HepG2 (cell line): ENCODE measurements around the gene ENPP7. TPM values are rescaled to one million over a fixed set of nuclear protein-coding genes. Genes with fewer than 3 reads are reported as not detected.

Source experiments
- MTA1 ChIP-seq: sonication (generic); formaldehyde crosslinking; IDR thresholded peaks from 2 replicates; pipeline ENCODE4 v1.4.0; 2020; ENCODE audit warnings: missing genetic modification reagents, mild to moderate bottlenecking, borderline replicate concordance
- ZNF44 ChIP-seq: sonication (generic); formaldehyde crosslinking; IDR thresholded peaks from 2 replicates; pipeline ENCODE4 v1.5.1; 2020; ENCODE audit warnings: mild to moderate bottlenecking, missing genetic modification reagents
- polyA plus RNA-seq, 8 experiments: library from polyadenylated mRNA; depleted of rRNA in 3 of 8; stranded (reverse) in 7 of 8; unstranded in 1 of 8; fragments of >200 nt; fragmentation: Illumina TruSeq in 4 of 8; extraction: Trizol in 4 of 8; gene quantifications; 2 replicates each; pipeline versions ENCODE4 v1.2.1 to v1.2.3, GENCODE V29; 2011 to 2016; ENCODE audit warnings: low read depth in 4 of 8, missing spikeins in 1 of 8, mixed read lengths in 1 of 8; ENCODE audit not compliant: insufficient read depth in 1 of 8
- total RNA-seq, 5 experiments: library from RNA; depleted of rRNA; stranded (reverse); fragments of >200 nt; fragmentation: Illumina TruSeq; extraction: Trizol; gene quantifications; 2 replicates each; pipeline ENCODE4 v1.2.3, GENCODE V29; 2016; ENCODE audit warnings: low read depth in 1 of 5
- TF ChIP-seq, protein P1 (sequence below): sonication (generic); formaldehyde crosslinking; IDR thresholded peaks from 2 replicates; pipeline ENCODE4 v1.4.0; 2020; ENCODE audit warnings: mild to moderate bottlenecking, low read depth, missing genetic modification reagents
- TF ChIP-seq, protein P2 (sequence below): sonication (generic); formaldehyde crosslinking; IDR thresholded peaks from 2 replicates; pipeline ENCODE4 v1.5.1; 2020; ENCODE audit warnings: mild to moderate bottlenecking, missing genetic modification reagents
- TF ChIP-seq, protein P3 (sequence below), 2 experiments: sonication (generic) in 1 of 2; formaldehyde crosslinking in 1 of 2; IDR thresholded peaks; 2 replicates each; pipeline versions ENCODE4 v1.4.0 to v1.6.1; 2018 to 2020; ENCODE audit warnings: missing genetic modification reagents in 2 of 2, borderline replicate concordance in 1 of 2, low read depth in 1 of 2, mild to moderate bottlenecking in 1 of 2, missing biosample characterization in 1 of 2
- TF ChIP-seq, protein P4 (sequence below): sonication (generic); formaldehyde crosslinking; IDR thresholded peaks from 2 replicates; pipeline ENCODE4 v1.4.0; 2020; ENCODE audit warnings: mild to moderate bottlenecking, missing genetic modification reagents

ENPP7 gene
- total and polyA plus RNA-seq, 2 of the 13 experiments (the other 11 are each of a cell fraction or from before 2014, with no cell fraction given): 1.1 to 2.2 TPM

DNA sequence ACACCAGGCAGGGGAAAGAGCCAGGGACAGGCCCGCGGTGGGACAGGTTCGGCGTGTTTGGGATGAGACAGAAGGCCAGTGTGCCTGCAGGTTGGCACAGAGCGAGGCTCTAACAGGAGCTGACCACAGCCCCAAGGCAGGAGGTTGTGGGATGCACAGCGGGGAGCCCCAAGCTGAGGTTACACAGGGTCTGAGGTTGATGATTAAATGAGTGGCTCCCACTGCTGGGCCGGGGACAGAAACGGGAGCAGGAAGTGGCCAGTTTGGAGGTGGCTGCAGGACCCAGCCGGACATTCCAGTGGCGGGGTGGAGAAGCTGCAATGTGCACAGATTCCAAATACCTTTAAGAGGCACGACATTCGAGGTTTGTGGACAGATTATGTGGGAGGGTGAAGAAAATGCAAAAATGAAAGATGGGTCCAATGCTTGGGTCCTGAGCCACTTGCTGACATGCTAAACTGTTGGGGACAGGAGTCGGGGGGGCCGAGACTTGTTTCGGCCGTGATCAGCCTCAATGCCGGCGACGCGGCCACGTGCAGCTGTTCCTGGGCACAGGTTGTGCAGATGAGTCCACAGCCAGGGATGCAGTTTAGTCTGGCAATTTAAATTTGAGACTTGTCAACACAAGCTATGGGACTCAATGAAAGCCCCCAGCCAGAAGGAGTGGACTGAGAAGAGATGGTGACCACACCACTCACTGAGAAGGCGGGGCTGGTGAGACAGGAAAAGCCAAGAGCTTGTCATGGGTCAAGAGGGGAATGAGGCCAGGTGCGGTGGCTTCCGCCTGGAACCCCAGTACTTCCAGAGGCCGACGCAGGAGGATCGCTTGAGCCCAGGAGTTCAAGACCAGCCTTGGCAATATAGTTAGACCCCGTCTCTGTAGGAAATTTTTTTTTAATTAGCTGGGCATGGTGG is 8.7 kb downstream of the ENPP7 start (continued):
- TF ChIP-seq, protein P1, sequence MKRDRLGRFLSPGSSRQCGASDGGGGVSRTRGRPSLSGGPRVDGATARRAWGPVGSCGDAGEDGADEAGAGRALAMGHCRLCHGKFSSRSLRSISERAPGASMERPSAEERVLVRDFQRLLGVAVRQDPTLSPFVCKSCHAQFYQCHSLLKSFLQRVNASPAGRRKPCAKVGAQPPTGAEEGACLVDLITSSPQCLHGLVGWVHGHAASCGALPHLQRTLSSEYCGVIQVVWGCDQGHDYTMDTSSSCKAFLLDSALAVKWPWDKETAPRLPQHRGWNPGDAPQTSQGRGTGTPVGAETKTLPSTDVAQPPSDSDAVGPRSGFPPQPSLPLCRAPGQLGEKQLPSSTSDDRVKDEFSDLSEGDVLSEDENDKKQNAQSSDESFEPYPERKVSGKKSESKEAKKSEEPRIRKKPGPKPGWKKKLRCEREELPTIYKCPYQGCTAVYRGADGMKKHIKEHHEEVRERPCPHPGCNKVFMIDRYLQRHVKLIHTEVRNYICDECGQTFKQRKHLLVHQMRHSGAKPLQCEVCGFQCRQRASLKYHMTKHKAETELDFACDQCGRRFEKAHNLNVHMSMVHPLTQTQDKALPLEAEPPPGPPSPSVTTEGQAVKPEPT: peak; percentile 18
- TF ChIP-seq ZNF44 (no peak), MTA1 (CRISPR knock-in tag) (no peak)
- TF ChIP-seq, protein P2, sequence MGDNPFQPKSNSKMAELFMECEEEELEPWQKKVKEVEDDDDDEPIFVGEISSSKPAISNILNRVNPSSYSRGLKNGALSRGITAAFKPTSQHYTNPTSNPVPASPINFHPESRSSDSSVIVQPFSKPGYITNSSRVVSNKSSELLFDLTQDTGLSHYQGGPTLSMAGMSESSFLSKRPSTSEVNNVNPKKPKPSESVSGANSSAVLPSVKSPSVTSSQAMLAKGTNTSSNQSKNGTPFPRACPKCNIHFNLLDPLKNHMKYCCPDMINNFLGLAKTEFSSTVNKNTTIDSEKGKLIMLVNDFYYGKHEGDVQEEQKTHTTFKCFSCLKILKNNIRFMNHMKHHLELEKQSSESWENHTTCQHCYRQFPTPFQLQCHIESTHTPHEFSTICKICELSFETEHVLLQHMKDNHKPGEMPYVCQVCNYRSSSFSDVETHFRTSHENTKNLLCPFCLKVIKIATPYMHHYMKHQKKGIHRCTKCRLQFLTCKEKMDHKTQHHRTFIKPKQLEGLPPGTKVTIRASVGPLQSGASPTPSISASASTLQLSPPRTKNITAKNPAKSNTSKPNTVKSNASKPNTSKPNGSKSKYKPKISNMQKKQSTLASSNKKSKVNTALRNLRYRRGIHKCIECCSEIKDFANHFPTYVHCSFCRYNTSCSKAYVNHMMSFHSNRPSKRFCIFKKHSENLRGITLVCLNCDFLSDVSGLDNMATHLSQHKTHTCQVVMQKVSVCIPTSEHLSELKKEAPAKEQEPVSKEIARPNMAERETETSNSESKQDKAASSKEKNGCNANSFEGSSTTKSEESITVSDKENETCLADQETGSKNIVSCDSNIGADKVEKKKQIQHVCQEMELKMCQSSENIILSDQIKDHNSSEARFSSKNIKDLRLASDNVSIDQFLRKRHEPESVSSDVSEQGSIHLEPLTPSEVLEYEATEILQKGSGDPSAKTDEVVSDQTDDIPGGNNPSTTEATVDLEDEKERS (CRISPR knock-in tag): peak; percentile 74; the same call in 1 of the 2 replicates
- TF ChIP-seq, protein P3, sequence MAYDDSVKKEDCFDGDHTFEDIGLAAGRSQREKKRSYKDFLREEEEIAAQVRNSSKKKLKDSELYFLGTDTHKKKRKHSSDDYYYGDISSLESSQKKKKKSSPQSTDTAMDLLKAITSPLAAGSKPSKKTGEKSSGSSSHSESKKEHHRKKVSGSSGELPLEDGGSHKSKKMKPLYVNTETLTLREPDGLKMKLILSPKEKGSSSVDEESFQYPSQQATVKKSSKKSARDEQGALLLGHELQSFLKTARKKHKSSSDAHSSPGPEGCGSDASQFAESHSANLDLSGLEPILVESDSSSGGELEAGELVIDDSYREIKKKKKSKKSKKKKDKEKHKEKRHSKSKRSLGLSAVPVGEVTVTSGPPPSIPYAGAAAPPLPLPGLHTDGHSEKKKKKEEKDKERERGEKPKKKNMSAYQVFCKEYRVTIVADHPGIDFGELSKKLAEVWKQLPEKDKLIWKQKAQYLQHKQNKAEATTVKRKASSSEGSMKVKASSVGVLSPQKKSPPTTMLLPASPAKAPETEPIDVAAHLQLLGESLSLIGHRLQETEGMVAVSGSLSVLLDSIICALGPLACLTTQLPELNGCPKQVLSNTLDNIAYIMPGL (CRISPR knock-in tag; IDR thresholded peaks at IDR 0.05; ENCODE audit: borderline replicate concordance in 1 of 2, low read depth in 1 of 2): peak in 1 of 2 experiments; percentile 17; a peak in 1 of 4 replicates
- TF ChIP-seq, protein P4, sequence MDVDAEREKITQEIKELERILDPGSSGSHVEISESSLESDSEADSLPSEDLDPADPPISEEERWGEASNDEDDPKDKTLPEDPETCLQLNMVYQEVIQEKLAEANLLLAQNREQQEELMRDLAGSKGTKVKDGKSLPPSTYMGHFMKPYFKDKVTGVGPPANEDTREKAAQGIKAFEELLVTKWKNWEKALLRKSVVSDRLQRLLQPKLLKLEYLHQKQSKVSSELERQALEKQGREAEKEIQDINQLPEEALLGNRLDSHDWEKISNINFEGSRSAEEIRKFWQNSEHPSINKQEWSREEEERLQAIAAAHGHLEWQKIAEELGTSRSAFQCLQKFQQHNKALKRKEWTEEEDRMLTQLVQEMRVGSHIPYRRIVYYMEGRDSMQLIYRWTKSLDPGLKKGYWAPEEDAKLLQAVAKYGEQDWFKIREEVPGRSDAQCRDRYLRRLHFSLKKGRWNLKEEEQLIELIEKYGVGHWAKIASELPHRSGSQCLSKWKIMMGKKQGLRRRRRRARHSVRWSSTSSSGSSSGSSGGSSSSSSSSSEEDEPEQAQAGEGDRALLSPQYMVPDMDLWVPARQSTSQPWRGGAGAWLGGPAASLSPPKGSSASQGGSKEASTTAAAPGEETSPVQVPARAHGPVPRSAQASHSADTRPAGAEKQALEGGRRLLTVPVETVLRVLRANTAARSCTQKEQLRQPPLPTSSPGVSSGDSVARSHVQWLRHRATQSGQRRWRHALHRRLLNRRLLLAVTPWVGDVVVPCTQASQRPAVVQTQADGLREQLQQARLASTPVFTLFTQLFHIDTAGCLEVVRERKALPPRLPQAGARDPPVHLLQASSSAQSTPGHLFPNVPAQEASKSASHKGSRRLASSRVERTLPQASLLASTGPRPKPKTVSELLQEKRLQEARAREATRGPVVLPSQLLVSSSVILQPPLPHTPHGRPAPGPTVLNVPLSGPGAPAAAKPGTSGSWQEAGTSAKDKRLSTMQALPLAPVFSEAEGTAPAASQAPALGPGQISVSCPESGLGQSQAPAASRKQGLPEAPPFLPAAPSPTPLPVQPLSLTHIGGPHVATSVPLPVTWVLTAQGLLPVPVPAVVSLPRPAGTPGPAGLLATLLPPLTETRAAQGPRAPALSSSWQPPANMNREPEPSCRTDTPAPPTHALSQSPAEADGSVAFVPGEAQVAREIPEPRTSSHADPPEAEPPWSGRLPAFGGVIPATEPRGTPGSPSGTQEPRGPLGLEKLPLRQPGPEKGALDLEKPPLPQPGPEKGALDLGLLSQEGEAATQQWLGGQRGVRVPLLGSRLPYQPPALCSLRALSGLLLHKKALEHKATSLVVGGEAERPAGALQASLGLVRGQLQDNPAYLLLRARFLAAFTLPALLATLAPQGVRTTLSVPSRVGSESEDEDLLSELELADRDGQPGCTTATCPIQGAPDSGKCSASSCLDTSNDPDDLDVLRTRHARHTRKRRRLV (CRISPR knock-in tag): no peak
